CD14-positive monocyte (primary cell): Measurements from ENCODE around the gene RNF212. TPM values are rescaled to one million over a fixed set of nuclear protein-coding genes. Genes with fewer than 3 reads are reported as not detected.

Source experiments
- DNase-seq, 3 donors: peaks; one replicate each; pipeline ENCODE4 v3.0.0-alpha.2; 2011 to 2022
- H2AFZ ChIP-seq: 2 replicates; pipeline ENCODE4 v1.6.0; 2012; ENCODE audit warnings: mild to moderate bottlenecking, low read depth, low read length, inconsistent platforms; ENCODE audit not compliant: insufficient read depth, poor library complexity, severe bottlenecking
- H3K27ac ChIP-seq, 2 donors: 1 replicate in 1 of 2; 2 replicates in 1 of 2; pipeline ENCODE4 v1.5.1; 2012 to 2013; ENCODE audit warnings: low read length in 2 of 2, control low read depth in 1 of 2, inconsistent platforms in 1 of 2, low read depth in 1 of 2, mild to moderate bottlenecking in 1 of 2
- H3K27me3 ChIP-seq, 2 donors: one replicate each; pipeline versions ENCODE4 v1.6.0 to v1.6.1; 2011 to 2013; ENCODE audit warnings: low read length in 2 of 2; ENCODE audit not compliant: control insufficient read depth in 2 of 2, insufficient read depth in 2 of 2
- H3K36me3 ChIP-seq, 2 donors: replicated peaks in 1 of 2; 1 replicate in 1 of 2; 2 replicates in 1 of 2; pipeline versions ENCODE4 v1.5.1 to v1.6.1; 2012 to 2013; ENCODE audit warnings: low read length in 2 of 2, control low read depth in 1 of 2, inconsistent platforms in 1 of 2, mild to moderate bottlenecking in 1 of 2; ENCODE audit not compliant: insufficient read depth in 2 of 2, control insufficient read depth in 1 of 2
- H3K4me1 ChIP-seq, 2 donors: 1 replicate in 1 of 2; 2 replicates in 1 of 2; pipeline versions ENCODE4 v1.5.1 to v1.6.1; 2012 to 2013; ENCODE audit warnings: low read length in 2 of 2, control low read depth in 1 of 2, inconsistent platforms in 1 of 2, mild to moderate bottlenecking in 1 of 2, moderate library complexity in 1 of 2; ENCODE audit not compliant: insufficient read depth in 2 of 2, control insufficient read depth in 1 of 2
- H3K4me2 ChIP-seq: replicated peaks from 2 replicates; pipeline ENCODE3; 2012; ENCODE audit warnings: low read length, moderate library complexity, mild to moderate bottlenecking; ENCODE audit not compliant: poor library complexity, severe bottlenecking; ENCODE audit errors: extremely low read depth
- H3K4me3 ChIP-seq, 3 experiments: fragments of 200-600 bp in 1 of 3; sonication (generic) in 1 of 3; replicated peaks in 1 of 3; 1 replicate in 2 of 3; 2 replicates in 1 of 3; pipeline ENCODE4 v1.5.1; 2011 to 2013; ENCODE audit warnings: low read length in 3 of 3, mild to moderate bottlenecking in 3 of 3, control low read depth in 2 of 3, low read depth in 2 of 3, inconsistent platforms in 1 of 3, moderate library complexity in 1 of 3
- H3K79me2 ChIP-seq: 2 replicates; pipeline ENCODE4 v1.6.0; 2012; ENCODE audit warnings: mild to moderate bottlenecking, control low read depth, inconsistent platforms, low read length, moderate library complexity; ENCODE audit not compliant: insufficient read depth
- H3K9ac ChIP-seq: 2 replicates; pipeline ENCODE4 v1.6.0; 2017; ENCODE audit warnings: low read length, mild to moderate bottlenecking; ENCODE audit not compliant: insufficient read depth, poor library complexity, severe bottlenecking
- H3K9me3 ChIP-seq, 2 donors: replicated peaks in 1 of 2; 1 replicate in 1 of 2; 2 replicates in 1 of 2; pipeline versions ENCODE4 v1.5.1 to v1.6.1; 2012 to 2013; ENCODE audit warnings: low read length in 2 of 2, control low read depth in 1 of 2; ENCODE audit not compliant: control insufficient read depth in 1 of 2, insufficient read depth in 1 of 2
- H4K20me1 ChIP-seq: 2 replicates; pipeline ENCODE4 v1.6.0; 2012; ENCODE audit warnings: mild to moderate bottlenecking, low read length, control low read depth, moderate library complexity; ENCODE audit not compliant: insufficient read depth
- H3K27ac Mint-ChIP-seq, 7 donors: one replicate each; pipeline ENCODE4 v1.8.0; 2020; ENCODE audit warnings: mild to moderate bottlenecking in 7 of 7, mixed read lengths in 7 of 7, moderate library complexity in 6 of 7, inconsistent platforms in 2 of 7
- H3K27me3 Mint-ChIP-seq, 3 donors: one replicate each; pipeline ENCODE4 v1.8.0; 2021 to 2022; ENCODE audit warnings: low read depth in 3 of 3, mild to moderate bottlenecking in 3 of 3, mixed read lengths in 3 of 3, moderate library complexity in 3 of 3, inconsistent platforms in 1 of 3
- H3K36me3 Mint-ChIP-seq, 2 donors: one replicate each; pipeline ENCODE4 v1.8.0; 2020; ENCODE audit warnings: mixed read lengths in 2 of 2, inconsistent platforms in 1 of 2, mild to moderate bottlenecking in 1 of 2
- H3K4me1 Mint-ChIP-seq: one replicate; pipeline ENCODE4 v1.8.0; 2020; ENCODE audit warnings: mild to moderate bottlenecking, mixed read lengths
- H3K4me3 Mint-ChIP-seq, 2 donors: one replicate each; pipeline ENCODE4 v1.8.0; 2020; ENCODE audit warnings: mild to moderate bottlenecking in 2 of 2, mixed read lengths in 2 of 2, moderate library complexity in 1 of 2
- H3K9me3 Mint-ChIP-seq, 7 donors: one replicate each; pipeline ENCODE4 v1.8.0; 2020 to 2022; ENCODE audit warnings: mixed read lengths in 7 of 7, mild to moderate bottlenecking in 6 of 7, moderate library complexity in 6 of 7, inconsistent platforms in 2 of 7
- WGBS: methylation state at CpG from one replicate; pipeline ENCODE4 v1.1.5; 2013; ENCODE audit warnings: missing lambda C conversion rate; ENCODE audit not compliant: insufficient coverage; 5-methylcytosine and 5-hydroxymethylcytosine counted together
- intact Hi-C, 2 donors: fragments of 100-400 bp; cut with micrococcal nuclease; formaldehyde crosslinking; loops; one replicate each; pipeline versions ENCODE4 v1.15.0 to v1.15.1; 2023
- polyA plus RNA-seq, 3 donors: library from polyadenylated mRNA; depleted of rRNA in 1 of 3; unstranded in 2 of 3; stranded (reverse) in 1 of 3; fragments of 300-500 nt in 2 of 3; fragments of >200 nt in 1 of 3; fragmentation: Illumina TruSeq in 2 of 3; gene quantifications; 1 replicate in 2 of 3; 2 replicates in 1 of 3; pipeline ENCODE4 v1.2.3, GENCODE V29; 2012 to 2021
- TF ChIP-seq, protein P1 (sequence below): fragments of 200-600 bp; IDR thresholded peaks from one replicate; pipeline ENCODE4 v1.8.0; 2022; ENCODE audit warnings: antibody characterized with exemption, mild to moderate bottlenecking

The RNF212 gene
- polyA plus RNA-seq, 3 donors = 0.17 to 0.83 TPM; not detected in 1

DNA sequence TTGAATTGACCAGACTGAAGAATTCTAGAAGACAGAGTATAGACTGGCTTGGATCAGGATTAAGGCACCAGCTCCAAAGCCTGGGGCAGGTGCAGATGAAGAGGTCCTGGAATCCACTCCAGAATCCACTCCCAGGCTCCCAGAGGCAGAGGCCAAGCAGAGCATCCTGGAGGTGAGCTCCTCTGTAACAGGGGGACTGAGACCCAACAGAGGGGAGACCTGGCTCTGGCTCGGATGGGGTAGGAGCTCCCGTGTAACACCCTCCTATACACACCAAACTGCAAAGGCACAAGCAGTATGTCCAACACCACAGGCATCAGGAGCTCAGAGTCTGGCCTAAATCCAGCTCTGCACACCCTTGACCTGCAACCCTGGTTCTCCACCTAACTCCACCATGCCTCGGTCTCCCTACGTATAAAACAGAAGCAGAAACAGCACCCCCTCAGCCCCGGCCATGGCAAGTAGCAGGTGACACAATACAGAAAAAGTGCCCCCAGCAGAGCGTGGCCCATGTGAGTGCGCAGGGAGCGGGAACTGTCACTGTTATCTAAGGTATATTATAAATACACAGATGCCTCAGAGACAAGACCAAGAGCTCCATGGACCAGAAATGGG, 14.9 kb downstream of the RNF212 start:
- H3K4me1 Mint-ChIP-seq = no peaks in the 10 kb centered on the region
- no peak overlapping the region for H3K27ac Mint-ChIP-seq
- no peak overlapping the region for H3K4me3 Mint-ChIP-seq
- intact Hi-C loops = no loop called here
- Histone ChIP-seq H3K27ac (no peak overlapping the region), H3K4me2 (no peak overlapping the region), H3K4me3 (no peak overlapping the region), H4K20me1 (no peaks in the 10 kb centered on the region), H3K9ac (no peak overlapping the region), H3K27me3 (no peaks in the 10 kb centered on the region), H3K79me2 (no peaks in the 10 kb centered on the region), H3K4me1 (no peaks in the 10 kb centered on the region), H2AFZ (no peak overlapping the region), H3K36me3 (no peaks in the 10 kb centered on the region), H3K9me3 (no peaks in the 10 kb centered on the region)
- TF ChIP-seq, protein P1, sequence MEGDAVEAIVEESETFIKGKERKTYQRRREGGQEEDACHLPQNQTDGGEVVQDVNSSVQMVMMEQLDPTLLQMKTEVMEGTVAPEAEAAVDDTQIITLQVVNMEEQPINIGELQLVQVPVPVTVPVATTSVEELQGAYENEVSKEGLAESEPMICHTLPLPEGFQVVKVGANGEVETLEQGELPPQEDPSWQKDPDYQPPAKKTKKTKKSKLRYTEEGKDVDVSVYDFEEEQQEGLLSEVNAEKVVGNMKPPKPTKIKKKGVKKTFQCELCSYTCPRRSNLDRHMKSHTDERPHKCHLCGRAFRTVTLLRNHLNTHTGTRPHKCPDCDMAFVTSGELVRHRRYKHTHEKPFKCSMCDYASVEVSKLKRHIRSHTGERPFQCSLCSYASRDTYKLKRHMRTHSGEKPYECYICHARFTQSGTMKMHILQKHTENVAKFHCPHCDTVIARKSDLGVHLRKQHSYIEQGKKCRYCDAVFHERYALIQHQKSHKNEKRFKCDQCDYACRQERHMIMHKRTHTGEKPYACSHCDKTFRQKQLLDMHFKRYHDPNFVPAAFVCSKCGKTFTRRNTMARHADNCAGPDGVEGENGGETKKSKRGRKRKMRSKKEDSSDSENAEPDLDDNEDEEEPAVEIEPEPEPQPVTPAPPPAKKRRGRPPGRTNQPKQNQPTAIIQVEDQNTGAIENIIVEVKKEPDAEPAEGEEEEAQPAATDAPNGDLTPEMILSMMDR = no peak
- H3K27me3 Mint-ChIP-seq = peaks cover 2 to 11% (median 2%) of the 10 kb centered on the region in 3 donors
- 88% methylated on average over 4 of the region's 8 CpGs for WGBS
- H3K9me3 Mint-ChIP-seq = peaks cover 0 to 3% (median 0%) of the 10 kb centered on the region in 7 donors
- no peak for DNase-seq
- no peaks in the 10 kb centered on the region for H3K36me3 Mint-ChIP-seq

DNA sequence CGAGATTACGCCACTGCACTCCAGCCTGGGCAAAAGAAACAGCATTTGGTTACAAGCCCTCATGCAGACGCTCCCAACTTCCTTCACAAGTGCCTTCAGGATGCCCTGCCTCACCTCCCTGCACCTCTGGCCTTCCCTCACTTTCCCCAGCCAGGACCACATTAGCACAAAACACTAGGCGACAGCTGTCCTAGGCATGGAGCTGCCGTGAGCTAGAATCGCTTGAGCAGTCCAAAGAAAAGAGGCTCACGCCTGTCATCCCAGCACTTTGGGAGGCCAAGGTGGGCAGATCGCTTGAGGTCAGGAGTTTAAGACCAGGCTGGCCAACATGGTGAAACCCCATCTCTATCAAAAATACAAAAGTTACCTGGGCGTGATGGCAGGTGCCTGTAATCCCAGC, 15.8 kb downstream of the RNF212 start:
- Mint-ChIP-seq H3K4me3 (no peak overlapping the region), H3K4me1 (no peaks in the 10 kb centered on the region), H3K36me3 (no peaks in the 10 kb centered on the region), H3K27me3 (peaks cover 2 to 10% (median 2%) of the 10 kb centered on the region in 3 donors), H3K9me3 (peaks cover 0 to 3% (median 0%) of the 10 kb centered on the region in 7 donors), H3K27ac (no peak overlapping the region)
- TF ChIP-seq, protein P1 = no peak
- intact Hi-C loops = no loop called here
- Histone ChIP-seq H3K4me1 (no peaks in the 10 kb centered on the region), H3K36me3 (no peaks in the 10 kb centered on the region), H3K4me2 (no peak overlapping the region), H2AFZ (no peak overlapping the region), H3K9me3 (no peaks in the 10 kb centered on the region), H3K9ac (no peak overlapping the region), H3K4me3 (no peak overlapping the region), H3K27ac (no peak overlapping the region), H4K20me1 (no peaks in the 10 kb centered on the region), H3K79me2 (no peaks in the 10 kb centered on the region), H3K27me3 (no peaks in the 10 kb centered on the region)
- 92% methylated on average over 8 of the region's 9 CpGs for WGBS
- no peak for DNase-seq
